Neural progenitor cell (in vitro differentiated cells): Measurements from ENCODE around the gene ITPR3.

Source experiments
- CTCF ChIP-seq: fragments of 200-600 bp; sonication (generic); IDR thresholded peaks from 2 replicates; pipeline ENCODE4 v1.5.1; 2017; ENCODE audit warnings: antibody characterized with exemption, mild to moderate bottlenecking
- EZH2 ChIP-seq: fragments of 200-600 bp; sonication (generic); IDR thresholded peaks from 2 replicates; pipeline ENCODE4 v1.6.1; 2017; ENCODE audit warnings: antibody characterized with exemption, mild to moderate bottlenecking, moderate library complexity
- EZH2phosphoT487 ChIP-seq: fragments of 200-600 bp; sonication (generic); IDR thresholded peaks from 2 replicates; pipeline ENCODE4 v1.6.1; 2017; ENCODE audit warnings: antibody characterized with exemption

- TF ChIP-seq CTCF (no peak), EZH2phosphoT487 (no peak), EZH2 (no peak)
Measured at GRCh38 chr6:33726696-33727095, 105.6 kb downstream of the ITPR3 start.
